HuH-7 (cell line): ENCODE data around the gene SYT14.
"Not testable (repeated sequence)": the region's sequence is repeated elsewhere in the genome, so short reads cannot be mapped to it uniquely, and the experiment has no call there.

ENCODE experiments used
- DNase-seq: peaks from one replicate; pipeline ENCODE4 v3.0.0; 2011; ENCODE audit warnings: low spot score

Gene SYT14

GRCh38 chr1:210123383-210123782 is 185.4 kb downstream of the SYT14 start:
- DNase-seq, result no peak

DNA sequence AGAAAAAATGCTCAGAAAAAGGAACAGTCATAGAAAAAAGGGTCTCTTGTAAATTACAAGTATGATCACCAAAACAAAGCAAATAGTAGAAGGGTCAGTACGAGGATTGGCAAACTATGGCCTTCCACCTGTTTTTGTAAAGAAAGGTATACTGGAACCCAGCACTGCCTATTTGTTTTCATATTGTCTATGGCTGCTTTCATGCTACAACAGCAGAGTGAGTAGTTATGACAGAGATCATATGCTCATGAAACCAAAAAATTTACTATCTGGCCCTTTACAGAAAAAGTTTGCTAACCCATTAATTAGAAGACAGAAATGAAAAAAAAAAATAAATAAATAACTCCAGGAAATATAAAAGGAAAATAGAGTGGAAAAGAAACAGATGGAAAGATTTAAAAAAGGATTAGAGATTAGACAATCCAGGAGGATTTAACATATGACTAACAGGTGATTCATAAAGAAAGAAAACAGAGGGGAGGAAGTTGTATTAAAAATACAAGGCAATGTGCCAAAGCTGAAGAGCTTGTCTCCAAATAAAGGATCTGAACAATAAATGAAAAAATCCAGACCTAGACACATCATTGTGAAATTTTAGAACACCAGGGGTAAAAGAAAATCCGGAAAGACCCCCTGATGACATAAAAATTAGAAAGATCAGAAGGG is 186.0 kb downstream of the SYT14 start:
- no peak for DNase-seq

DNA sequence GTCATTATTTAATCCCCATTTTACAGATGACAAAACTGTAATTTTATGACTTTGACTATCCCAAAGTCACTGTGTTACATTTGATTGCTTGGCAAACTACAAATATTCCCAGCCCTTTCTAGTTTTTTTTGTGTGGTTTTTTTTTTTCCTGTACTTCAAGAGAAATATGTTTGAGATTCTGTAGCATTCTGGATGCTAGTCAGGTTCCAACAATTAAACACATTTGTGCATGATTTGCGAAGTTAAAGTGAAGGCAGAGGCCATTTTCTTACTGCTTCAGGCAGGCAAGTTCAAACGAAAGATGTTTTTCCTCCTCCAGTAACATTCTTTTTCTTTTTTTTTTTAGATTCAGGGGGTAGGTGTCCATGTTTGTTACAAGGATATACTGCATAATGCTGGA is 186.7 kb downstream of the SYT14 start:
- no peak for DNase-seq

- DNase-seq, result no peak
These were observed 187.1 kb downstream of the SYT14 start for GRCh38 chr1:210125143-210125542.

GRCh38 chr1:210129092-210129491 is 191.1 kb downstream of the SYT14 start:
- DNase-seq, result no peak

DNA sequence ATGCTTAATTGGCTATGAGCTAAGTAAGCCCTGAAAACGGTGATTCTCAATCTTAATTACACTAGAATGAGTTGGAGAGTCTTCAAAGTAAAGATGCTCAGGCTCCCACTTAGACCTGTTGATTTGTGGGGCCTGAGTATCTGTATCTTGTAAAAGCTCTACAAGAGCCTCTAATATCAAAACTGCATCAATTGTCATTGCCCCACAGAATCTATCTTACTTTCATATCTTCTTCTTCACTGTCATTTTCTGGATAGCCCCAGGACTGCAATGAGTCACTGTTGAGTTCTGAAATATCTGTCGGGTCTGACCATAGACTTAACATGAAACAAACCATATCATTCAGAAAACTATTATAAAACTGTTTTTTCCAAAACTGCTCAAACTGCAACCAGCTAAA is 191.7 kb downstream of the SYT14 start:
- DNase-seq, result no peak

DNA sequence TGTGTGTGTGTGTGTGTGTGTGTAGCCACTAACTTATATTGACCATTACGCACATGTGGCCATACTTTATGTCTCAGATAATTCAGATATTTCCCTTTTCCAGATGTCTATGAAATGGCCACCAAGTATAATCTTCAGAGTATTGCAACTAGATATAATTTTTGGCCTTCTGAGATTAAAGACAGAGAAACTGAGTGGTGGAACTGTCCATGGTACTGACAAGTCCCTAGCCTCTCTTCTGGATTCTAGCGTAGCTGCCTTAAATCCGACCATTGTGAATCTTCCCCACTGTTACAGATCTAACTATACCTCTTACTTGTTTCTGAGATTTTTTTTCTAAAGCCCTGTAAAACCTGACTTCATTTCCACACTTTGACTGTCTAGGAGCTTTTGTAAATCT is 194.6 kb downstream of the SYT14 start:
- DNase-seq, result no peak

DNA sequence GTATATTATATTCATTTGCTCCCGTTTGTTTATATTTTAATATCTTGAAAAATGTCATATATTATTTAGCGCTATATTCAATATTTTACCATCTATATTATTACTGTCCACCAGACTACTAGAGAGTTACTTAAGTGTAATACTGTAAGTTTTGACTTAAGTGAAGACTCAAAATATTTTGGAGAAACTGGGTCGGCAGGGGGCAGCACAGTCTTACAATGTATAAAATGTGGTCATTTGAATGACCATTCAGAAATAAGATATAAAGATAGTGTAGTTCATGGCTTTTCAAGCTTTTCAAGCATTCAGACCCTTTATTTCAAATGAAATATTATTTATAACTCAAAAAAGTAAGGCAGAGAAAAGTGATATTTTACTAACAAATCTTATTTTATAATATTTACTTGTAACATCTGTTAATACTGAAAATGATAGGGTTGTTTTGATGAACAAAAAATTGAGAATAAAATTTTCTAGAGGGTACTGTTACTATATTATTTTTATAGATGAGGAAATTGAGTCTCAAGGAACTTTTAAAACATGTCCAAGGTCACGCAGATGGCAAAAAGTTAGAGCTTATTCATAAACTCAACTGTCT is 205.5 kb downstream of the SYT14 start:
- peak; percentile 18 for DNase-seq

DNA sequence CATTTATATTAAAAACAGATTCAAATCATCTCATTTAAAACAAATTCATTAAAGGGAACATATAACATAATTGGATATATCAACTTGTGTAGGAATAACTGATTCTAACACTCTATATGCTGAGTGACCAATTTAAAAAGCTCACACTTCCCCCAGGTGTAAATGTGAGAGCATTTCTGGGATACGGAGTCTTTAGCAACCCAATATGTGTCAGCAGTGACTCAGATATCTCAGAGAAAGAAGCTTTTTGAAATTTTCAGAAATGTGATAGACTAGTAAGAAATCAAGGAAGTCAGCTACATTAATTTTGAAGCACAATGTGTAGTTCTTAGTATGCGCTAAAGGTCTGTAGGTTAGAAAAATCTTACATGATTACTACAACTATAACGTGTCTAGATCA is 206.7 kb downstream of the SYT14 start:
- DNase-seq, result no peak

GRCh38 chr1:210151052-210151672 is 213.1 kb downstream of the SYT14 start:
- DNase-seq, result no peak

DNA sequence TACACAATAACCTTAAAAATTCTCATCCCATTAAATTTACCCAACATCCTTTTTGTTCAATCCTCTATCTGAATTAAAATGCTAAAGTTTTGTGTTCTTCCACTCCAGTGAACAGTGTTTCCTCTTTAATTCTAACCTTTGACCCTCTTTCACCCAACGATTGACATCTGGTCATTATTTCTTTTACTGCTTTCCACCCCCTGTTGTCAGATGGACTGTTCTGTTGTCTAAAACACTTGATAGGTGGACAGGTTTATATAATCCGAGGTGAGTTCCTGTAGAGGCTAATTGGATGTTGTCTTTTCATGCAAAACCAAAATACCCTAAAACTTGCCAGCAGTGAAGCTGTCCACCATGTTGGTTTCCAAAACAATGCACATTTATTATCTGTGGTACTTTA is 221.2 kb downstream of the SYT14 start:
- DNase-seq, result no peak

DNA sequence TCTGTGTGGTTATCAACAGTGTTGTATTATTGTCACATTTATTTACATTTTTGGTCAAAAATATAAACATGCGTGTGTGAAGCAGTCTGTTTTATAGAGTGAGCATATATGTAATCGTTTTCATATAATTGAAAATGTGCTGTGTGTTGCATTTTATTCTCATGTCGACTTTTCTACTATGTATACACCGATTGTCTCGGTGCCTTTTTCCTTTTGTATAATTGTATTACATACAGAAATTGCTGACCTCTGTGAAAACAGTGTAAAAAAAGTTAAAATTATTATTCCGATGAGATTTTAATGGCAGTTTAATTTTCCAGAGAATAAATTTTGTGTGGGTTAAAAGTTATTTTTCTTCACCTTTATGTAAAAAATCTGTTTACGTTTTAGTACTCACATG is 232.2 kb downstream of the SYT14 start:
- DNase-seq, result no peak

GRCh38 chr1:210174133-210174532 is 236.1 kb downstream of the SYT14 start:
- no peak for DNase-seq

GRCh38 chr1:210185063-210185462 is 247.0 kb downstream of the SYT14 start:
- DNase-seq, result no peak

- not testable (repeated sequence) for DNase-seq
These were observed 250.0 kb downstream of the SYT14 start for GRCh38 chr1:210187849-210188606.

DNA sequence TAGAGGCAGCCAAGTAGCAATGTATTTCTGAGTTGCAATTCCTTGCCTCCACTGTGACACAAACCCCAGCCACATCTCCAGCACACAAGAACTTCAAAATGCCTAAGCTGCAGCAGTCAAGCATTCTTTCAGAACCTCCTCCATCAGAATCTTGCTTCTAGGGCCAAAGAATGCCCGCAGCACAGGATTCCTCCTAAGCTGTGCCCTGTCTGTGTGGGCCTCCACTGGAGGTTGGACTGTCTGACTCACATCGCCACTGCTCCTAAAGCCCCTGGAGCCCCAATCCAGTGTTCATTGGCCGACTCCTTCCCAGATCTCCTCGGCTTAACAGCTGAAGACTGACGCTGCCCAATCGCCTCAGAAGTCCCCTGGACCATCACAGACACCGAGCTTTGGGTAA is 251.4 kb downstream of the SYT14 start:
- no peak for DNase-seq

DNA sequence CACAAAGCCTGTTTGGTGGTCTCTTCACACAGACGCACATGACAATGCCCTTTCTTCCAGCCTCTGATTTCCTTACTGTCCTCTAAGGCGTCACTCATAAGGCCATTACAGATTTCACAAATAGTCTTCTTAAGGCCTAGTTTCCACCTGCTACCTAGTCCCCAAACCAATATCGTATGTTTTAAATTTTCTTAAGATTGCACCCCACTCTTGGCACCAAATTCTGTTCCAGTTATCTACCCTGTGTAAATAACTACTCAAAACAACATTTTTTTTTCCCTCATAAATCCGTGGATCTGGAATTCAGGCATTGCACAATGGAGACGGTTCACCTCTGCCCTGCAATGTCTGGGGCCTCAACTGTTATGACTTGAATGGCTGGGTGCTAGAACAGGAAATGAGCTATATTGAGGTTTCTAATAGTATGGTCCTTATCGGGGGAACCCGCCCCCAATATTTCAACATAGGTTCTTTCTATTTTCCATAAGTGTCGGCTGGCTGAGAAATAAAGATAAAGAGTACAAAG is 257.7 kb downstream of the SYT14 start:
- DNase-seq, result no peak

- DNase-seq, result not testable (repeated sequence)
These were observed 258.2 kb downstream of the SYT14 start for GRCh38 chr1:210196266-210196665.

DNA sequence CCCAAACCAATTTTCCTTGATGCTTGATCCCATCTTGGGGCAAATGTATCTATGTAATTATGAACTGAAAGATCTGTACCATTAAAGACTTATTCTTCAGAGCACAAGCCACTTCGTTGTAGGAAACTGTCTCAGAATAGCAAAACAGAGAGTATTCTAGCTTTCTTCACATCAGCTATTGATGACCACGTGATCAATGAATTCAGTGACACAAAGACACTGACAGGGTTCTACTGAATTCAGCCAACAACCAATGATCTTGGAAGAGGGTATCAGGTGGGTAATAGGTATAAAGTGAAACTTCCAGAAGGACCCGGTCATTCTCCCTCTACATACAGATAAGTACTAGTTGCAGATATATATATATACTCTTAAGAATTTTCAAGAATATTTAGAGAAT is 260.8 kb downstream of the SYT14 start:
- DNase-seq, result no peak

GRCh38 chr1:210200124-210200736 is 262.2 kb downstream of the SYT14 start:
- DNase-seq, result no peak

DNA sequence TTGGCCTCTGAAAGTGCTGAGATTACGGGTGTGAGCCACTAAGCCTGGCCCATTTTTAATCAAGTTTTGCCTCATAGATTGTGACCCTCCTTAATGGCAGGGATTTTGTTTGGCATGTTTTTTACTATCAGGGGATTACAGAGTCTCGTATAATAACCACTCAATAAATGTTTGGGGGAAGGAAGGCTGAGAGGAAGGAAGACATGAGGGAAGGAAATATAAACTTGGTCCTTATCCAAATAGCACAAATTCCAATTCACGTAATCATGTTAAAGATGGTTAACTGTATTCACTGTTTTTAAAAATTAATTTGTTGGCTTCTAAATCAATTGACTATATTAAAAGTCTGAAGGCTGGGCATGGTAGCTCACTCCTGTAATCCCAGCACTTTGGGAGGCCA is 263.7 kb downstream of the SYT14 start:
- no peak for DNase-seq
